H1 (cell line): ENCODE data around the gene HDAC8. TPM values are rescaled to one million over a fixed set of nuclear protein-coding genes. Genes with fewer than 3 reads are reported as not detected.

Source experiments
- CTCF ChIA-PET: fragments of 300-600 bp; sonication (Branson Sonifier 250); formaldehyde crosslinking; loops from one replicate; lab custom pipeline; 2021; ENCODE audit not compliant: partially characterized antibody; lab: Charles Lee
- POLR2A ChIA-PET: fragments of 300-600 bp; sonication (Branson Sonifier 250); formaldehyde crosslinking; loops from one replicate; lab custom pipeline; 2021; ENCODE audit warnings: inconsistent platforms; ENCODE audit not compliant: partially characterized antibody; lab: Charles Lee
- DNase-seq, 2 experiments: peaks; one replicate each; pipeline versions ENCODE4 v3.0.0 to v3.0.0-alpha.2; 2010 to 2022; ENCODE audit warnings: low spot score in 2 of 2, low read depth in 1 of 2, mixed read lengths in 1 of 2
- FAIRE-seq: peaks from 2 replicates; lab custom pipeline; 2011; peaks lifted over from hg19 to GRCh38; lab: Jason Lieb, UNC
- H2AFZ ChIP-seq: 2 replicates; pipeline ENCODE4 v1.8.1; 2012; ENCODE audit warnings: low read length, inconsistent platforms
- H2AK5ac ChIP-seq: 2 replicates; pipeline ENCODE4 v1.6.1; 2013; ENCODE audit warnings: low read depth, low read length
- H2BK120ac ChIP-seq: replicated peaks from 2 replicates; pipeline ENCODE3; 2013; ENCODE audit warnings: low read depth, low read length, inconsistent platforms
- H2BK12ac ChIP-seq: 2 replicates; pipeline ENCODE4 v1.6.1; 2013; ENCODE audit warnings: low read depth, low read length
- H2BK15ac ChIP-seq: 2 replicates; pipeline ENCODE4 v1.6.1; 2013; ENCODE audit warnings: low read length
- H2BK20ac ChIP-seq: 2 replicates; pipeline ENCODE4 v1.6.1; 2013; ENCODE audit warnings: low read length
- H2BK5ac ChIP-seq: 2 replicates; pipeline ENCODE4 v1.6.1; 2013; ENCODE audit warnings: low read depth, low read length
- H3K14ac ChIP-seq: 2 replicates; pipeline ENCODE4 v1.6.1; 2013; ENCODE audit warnings: inconsistent platforms; ENCODE audit not compliant: insufficient read length
- H3K18ac ChIP-seq: 2 replicates; pipeline ENCODE4 v1.6.1; 2013; ENCODE audit warnings: low read length; ENCODE audit errors: extremely low read depth
- H3K23ac ChIP-seq: 2 replicates; pipeline ENCODE4 v1.6.1; 2013; ENCODE audit warnings: inconsistent platforms; ENCODE audit not compliant: insufficient read length
- H3K23me2 ChIP-seq: 2 replicates; pipeline ENCODE4 v1.6.1; 2013; ENCODE audit warnings: low read depth, low read length
- H3K27ac ChIP-seq: 2 replicates; pipeline ENCODE4 v1.6.1; 2011; ENCODE audit warnings: low read depth, low read length, inconsistent platforms
- H3K27me3 ChIP-seq, 4 experiments: replicated peaks in 1 of 4; 1 replicate in 1 of 4; 2 replicates in 3 of 4; pipeline versions ENCODE4 v1.6.1 to v1.8.1; 2011 to 2013; ENCODE audit warnings: low read length in 3 of 4, mild to moderate bottlenecking in 3 of 4, inconsistent platforms in 2 of 4, mixed read lengths in 2 of 4, moderate library complexity in 1 of 4; ENCODE audit not compliant: control insufficient read depth in 3 of 4, insufficient read depth in 3 of 4; ENCODE audit errors: extremely low read depth in 1 of 4
- H3K36me3 ChIP-seq, 4 experiments: 2 replicates each; pipeline versions ENCODE4 v1.6.1 to v1.8.1; 2011 to 2013; ENCODE audit warnings: mild to moderate bottlenecking in 4 of 4, low read length in 3 of 4, moderate library complexity in 2 of 4, control low read depth in 1 of 4, inconsistent platforms in 1 of 4; ENCODE audit not compliant: insufficient read depth in 4 of 4, control insufficient read depth in 2 of 4
- H3K4ac ChIP-seq: replicated peaks from 2 replicates; pipeline ENCODE3; 2013; ENCODE audit warnings: low read length, low read depth, mixed read lengths, inconsistent platforms; ENCODE audit not compliant: insufficient read length
- H3K4me1 ChIP-seq, 4 experiments: replicated peaks in 1 of 4; 1 replicate in 1 of 4; 2 replicates in 3 of 4; pipeline versions ENCODE4 v1.6.1 to v1.8.1; 2011 to 2013; ENCODE audit warnings: low read length in 3 of 4, inconsistent platforms in 2 of 4, mixed read lengths in 1 of 4; ENCODE audit not compliant: insufficient read depth in 4 of 4, control insufficient read depth in 3 of 4
- H3K4me2 ChIP-seq, 2 experiments: 2 replicates each; pipeline versions ENCODE4 v1.6.1 to v1.8.1; 2011 to 2013; ENCODE audit warnings: low read depth in 2 of 2, low read length in 2 of 2, control low read depth in 1 of 2, inconsistent platforms in 1 of 2, mild to moderate bottlenecking in 1 of 2; ENCODE audit not compliant: insufficient read depth in 1 of 2
- H3K4me3 ChIP-seq, 4 experiments: fragments of 200-600, 300-600 bp in 1 of 4; sonication (generic), shearing (Covaris generic), sonication (Bioruptor Twin) in 1 of 4; 2 replicates each; pipeline versions ENCODE4 v1.5.1 to v1.8.1; 2011 to 2016; ENCODE audit warnings: low read length in 4 of 4, low read depth in 3 of 4, control low read depth in 2 of 4, inconsistent platforms in 2 of 4, mild to moderate bottlenecking in 2 of 4, mixed read lengths in 1 of 4, moderate library complexity in 1 of 4; ENCODE audit not compliant: insufficient read depth in 2 of 4; ENCODE audit errors: extremely low read depth in 1 of 4
- H3K56ac ChIP-seq: replicated peaks from 2 replicates; pipeline ENCODE3; 2013; ENCODE audit warnings: low read depth, mild to moderate bottlenecking, mixed read lengths, low read length, inconsistent platforms; ENCODE audit not compliant: insufficient read length
- H3K79me1 ChIP-seq: 2 replicates; pipeline ENCODE4 v1.6.1; 2013; ENCODE audit warnings: low read depth, low read length, control low read depth
- H3K79me2 ChIP-seq, 2 experiments: 2 replicates each; pipeline versions ENCODE4 v1.6.1 to v1.8.1; 2012 to 2013; ENCODE audit warnings: low read length in 2 of 2, mild to moderate bottlenecking in 2 of 2, inconsistent platforms in 1 of 2; ENCODE audit not compliant: insufficient read depth in 2 of 2, control insufficient read depth in 1 of 2
- H3K9ac ChIP-seq, 4 experiments: replicated peaks in 1 of 4; 1 replicate in 1 of 4; 2 replicates in 3 of 4; pipeline versions ENCODE4 v1.6.1 to v1.8.1; 2011 to 2013; ENCODE audit warnings: low read depth in 3 of 4, low read length in 3 of 4, control low read depth in 2 of 4, mild to moderate bottlenecking in 2 of 4, moderate library complexity in 2 of 4, inconsistent platforms in 1 of 4; ENCODE audit errors: extremely low read depth in 1 of 4
- H3K9me3 ChIP-seq, 2 experiments: 2 replicates each; pipeline versions ENCODE4 v1.6.1 to v1.8.1; 2012 to 2013; ENCODE audit warnings: mild to moderate bottlenecking in 2 of 2, moderate library complexity in 2 of 2, control low read depth in 1 of 2, inconsistent platforms in 1 of 2, low read depth in 1 of 2, low read length in 1 of 2, mixed read lengths in 1 of 2; ENCODE audit not compliant: insufficient read depth in 2 of 2
- H4K20me1 ChIP-seq, 2 experiments: replicated peaks in 1 of 2; 2 replicates each; pipeline versions ENCODE3 to v1.8.1; 2011 to 2013; ENCODE audit warnings: inconsistent platforms in 2 of 2, low read length in 2 of 2, mild to moderate bottlenecking in 1 of 2; ENCODE audit not compliant: insufficient read depth in 2 of 2, control insufficient read depth in 1 of 2
- H4K5ac ChIP-seq: 2 replicates; pipeline ENCODE4 v1.6.1; 2013; ENCODE audit warnings: low read length, low read depth, mixed read lengths, inconsistent platforms; ENCODE audit not compliant: insufficient read length
- H4K8ac ChIP-seq: 2 replicates; pipeline ENCODE4 v1.8.0; 2013; ENCODE audit warnings: mild to moderate bottlenecking, moderate library complexity, low read length, inconsistent platforms; ENCODE audit not compliant: insufficient read depth; ENCODE audit errors: extremely low read depth
- H4K91ac ChIP-seq: replicated peaks from 2 replicates; pipeline ENCODE3; 2013; ENCODE audit warnings: low read length, mixed read lengths, inconsistent platforms; ENCODE audit not compliant: insufficient read length
- BACH1 ChIP-seq: IDR thresholded peaks from 2 replicates; pipeline ENCODE4 v1.6.1; 2012; ENCODE audit warnings: low read length, improper control_type of control experiment
- BCL11A ChIP-seq, 2 experiments: IDR thresholded peaks; one replicate each; pipeline ENCODE4 v1.6.1; 2011; ENCODE audit warnings: low read depth in 2 of 2, low read length in 2 of 2, mild to moderate bottlenecking in 2 of 2
- CBX8 ChIP-seq: fragments of 300-800, 300-1000 bp; sonication (generic); IDR thresholded peaks from 2 replicates; pipeline ENCODE4 v1.7.1; 2016; ENCODE audit warnings: low read depth, low read length, borderline replicate concordance
- CHD1 ChIP-seq: IDR thresholded peaks from 2 replicates; pipeline ENCODE4 v1.6.1; 2012; ENCODE audit warnings: low read depth, low read length, improper control_type of control experiment
- HDAC2 ChIP-seq, 2 experiments: fragments of 300-600 bp in 1 of 2; sonication (generic) in 1 of 2; IDR thresholded peaks; 2 replicates each; pipeline ENCODE4 v1.6.1; 2011 to 2012; ENCODE audit warnings: low read depth in 2 of 2, low read length in 2 of 2, mild to moderate bottlenecking in 2 of 2, moderate library complexity in 2 of 2, borderline replicate concordance in 1 of 2, inconsistent platforms in 1 of 2
- JUN ChIP-seq: IDR thresholded peaks from 2 replicates; pipeline ENCODE4 v1.6.1; 2011; ENCODE audit warnings: low read depth, mild to moderate bottlenecking, improper control_type of control experiment, low read length
- RAD21 ChIP-seq, 2 experiments: IDR thresholded peaks in 1 of 2; conservative IDR thresholded peaks in 1 of 2; 2 replicates each; pipeline ENCODE4 v1.6.1; 2011; ENCODE audit warnings: low read depth in 2 of 2, low read length in 2 of 2, improper control_type of control experiment in 1 of 2, inconsistent platforms in 1 of 2, mild to moderate bottlenecking in 1 of 2, moderate library complexity in 1 of 2
- RXRA ChIP-seq: IDR thresholded peaks from 2 replicates; pipeline ENCODE4 v1.6.1; 2011; ENCODE audit warnings: low read depth, mild to moderate bottlenecking, low read length, moderate library complexity; ENCODE audit not compliant: insufficient read depth
- SRF ChIP-seq: IDR thresholded peaks from 2 replicates; pipeline ENCODE4 v1.6.1; 2011; ENCODE audit warnings: mild to moderate bottlenecking, low read depth, low read length, moderate library complexity
- TEAD4 ChIP-seq: IDR thresholded peaks from 2 replicates; pipeline ENCODE4 v1.6.1; 2012; ENCODE audit warnings: low read depth, low read length, inconsistent platforms, mixed read lengths
- WGBS, 2 experiments: shearing (Covaris generic) in 1 of 2; methylation state at CpG; one replicate each; pipeline versions ENCODE4 v1.1.6 to v1.1.7; 2013 to 2015; ENCODE audit warnings: low lambda C conversion rate in 2 of 2, mixed read lengths in 2 of 2, inconsistent platforms in 1 of 2, low coverage in 1 of 2, missing lambda C conversion rate in 1 of 2; ENCODE audit not compliant: insufficient replicate concordance in 2 of 2, insufficient coverage in 1 of 2, insufficient read length in 1 of 2; ENCODE audit errors: extremely low coverage in 1 of 2, missing lambda C conversion rate in 1 of 2; 5-methylcytosine and 5-hydroxymethylcytosine counted together
- polyA plus RNA-seq, 7 experiments: library from polyadenylated mRNA; depleted of rRNA in 3 of 7; stranded (reverse) in 5 of 7; unstranded in 2 of 7; fragments of >200 nt in 5 of 7; fragments of 200-250 nt in 2 of 7; gene quantifications; 1 replicate in 5 of 7; 2 replicates in 1 of 7; 4 replicates in 1 of 7; pipeline versions ENCODE4 v1.2.1 to v1.2.3, GENCODE V29; 2011 to 2013; ENCODE audit warnings: missing spikeins in 2 of 7, mixed read lengths in 2 of 7
- total RNA-seq: library from RNA; stranded (reverse); fragmentation: NEBNext Ultra II Directional; extraction: Animal tissue kit (Norgen Biotek cat#: 25700); gene quantifications from 2 replicates; pipeline ENCODE4 v1.2.1, GENCODE V29; 2021
- TF ChIP-seq, protein P1 (sequence below): IDR thresholded peaks from 2 replicates; pipeline ENCODE4 v1.6.1; 2012; ENCODE audit warnings: low read length, inconsistent platforms

The HDAC8 gene
- total and polyA plus RNA-seq, 2 of the 8 experiments (the other 6 are each of a cell fraction or from before 2014, with no cell fraction given) = 9.7 to 20.3 TPM

- Histone ChIP-seq H4K91ac (no peak overlapping the region), H3K27me3 (peaks cover 0 to 5% (median 3%) of the 10 kb centered on the region in 4 experiments; a peak in 4 of 7 replicates), H3K18ac (no peak overlapping the region; the same call in 1 of the 2 replicates), H3K4me2 (no peak overlapping the region), H3K4me1 (peaks cover 0 to 12% (median 5%) of the 10 kb centered on the region in 4 experiments; a peak in 4 of 7 replicates), H2AK5ac (no peak overlapping the region), H3K4me3 (no peak overlapping the region), H2BK120ac (no peak overlapping the region), H3K79me1 (no peaks in the 10 kb centered on the region), H3K79me2 (no peaks in the 10 kb centered on the region), H3K27ac (no peak overlapping the region), H4K20me1 (no peaks in the 10 kb centered on the region), H4K8ac (no peak overlapping the region), H3K23ac (no peak overlapping the region), H3K14ac (no peak overlapping the region), H3K56ac (no peak overlapping the region), H3K23me2 (0 out of 2 replicates have a peak, but pooled peaks cover 1% of the 10 kb centered on the region), H2BK15ac (no peak overlapping the region), H2BK5ac (no peak overlapping the region), H3K4ac (no peak overlapping the region), H3K36me3 (no peaks in the 10 kb centered on the region), H3K9ac (no peak overlapping the region), H4K5ac (no peak overlapping the region), H2AFZ (no peak overlapping the region), H2BK20ac (no peak overlapping the region), H3K9me3 (no peaks in the 10 kb centered on the region), H2BK12ac (no peak overlapping the region)
- ChIA-PET CTCF (interaction anchor here (1.1 to 2.3 kb wide), 2 partner anchors 17 to 25 kb away, joined by 5 to 7 read pairs; no protein-coding TSS in a partner anchor), POLR2A (interaction anchor here (0.6 kb wide), 1 partner anchor 383 kb away, joined by 4 read pairs; no protein-coding TSS in a partner anchor)
- 92% methylated on average over 3 of the region's 3 CpGs; no CpG with 5 or more reads in 1 of the 2 experiments for WGBS, 2 experiments
- no peak for FAIRE-seq
- no peak for DNase-seq
- TF ChIP-seq HDAC2 (IDR thresholded peaks at IDR 0.05; ENCODE audit: borderline replicate concordance in 1 of 2, low read depth in 2 of 2, low read length in 2 of 2) (no peak), CHD1 (no peak), SRF (no peak), JUN (no peak), RAD21 (IDR thresholded peaks at IDR 0.05 in 1 of 2, conservative IDR thresholded peaks at IDR 0.05 in 1 of 2; ENCODE audit: low read depth in 2 of 2, low read length in 2 of 2) (no peak), BACH1 (no peak), CBX8 (no peak), TEAD4 (no peak), BCL11A (IDR thresholded peaks at IDR 0.05; ENCODE audit: low read depth in 2 of 2, low read length in 2 of 2) (no peak), RXRA (no peak)
- TF ChIP-seq, protein P1, sequence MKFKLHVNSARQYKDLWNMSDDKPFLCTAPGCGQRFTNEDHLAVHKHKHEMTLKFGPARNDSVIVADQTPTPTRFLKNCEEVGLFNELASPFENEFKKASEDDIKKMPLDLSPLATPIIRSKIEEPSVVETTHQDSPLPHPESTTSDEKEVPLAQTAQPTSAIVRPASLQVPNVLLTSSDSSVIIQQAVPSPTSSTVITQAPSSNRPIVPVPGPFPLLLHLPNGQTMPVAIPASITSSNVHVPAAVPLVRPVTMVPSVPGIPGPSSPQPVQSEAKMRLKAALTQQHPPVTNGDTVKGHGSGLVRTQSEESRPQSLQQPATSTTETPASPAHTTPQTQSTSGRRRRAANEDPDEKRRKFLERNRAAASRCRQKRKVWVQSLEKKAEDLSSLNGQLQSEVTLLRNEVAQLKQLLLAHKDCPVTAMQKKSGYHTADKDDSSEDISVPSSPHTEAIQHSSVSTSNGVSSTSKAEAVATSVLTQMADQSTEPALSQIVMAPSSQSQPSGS = no peak
Observed at GRCh38 chrX:72314881-72315280, 257.8 kb downstream of the HDAC8 start.
